ENCODE data around the gene NAE1.

DNA sequence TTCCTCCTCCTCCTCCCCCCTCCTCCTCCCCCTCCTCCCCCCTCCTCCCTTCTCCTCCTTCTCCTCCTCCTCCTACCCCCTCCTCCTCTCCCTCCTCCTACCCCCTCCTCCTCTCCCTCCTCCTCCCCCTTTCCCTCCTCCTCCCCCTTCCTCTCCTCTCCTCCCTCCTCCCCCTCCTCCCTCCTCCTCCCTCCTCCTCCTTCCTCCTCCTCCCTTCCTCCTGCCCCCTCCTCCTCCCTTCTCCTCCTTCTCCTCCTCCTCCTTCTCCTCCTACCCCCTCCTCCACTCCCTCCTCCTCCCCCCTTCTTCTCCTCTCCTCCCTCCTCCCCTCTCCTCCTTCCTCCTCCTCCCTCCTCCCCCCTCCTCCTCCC lies 42.9 kb upstream of the NAE1 start:
- TF ChIP-seq, protein P1, sequence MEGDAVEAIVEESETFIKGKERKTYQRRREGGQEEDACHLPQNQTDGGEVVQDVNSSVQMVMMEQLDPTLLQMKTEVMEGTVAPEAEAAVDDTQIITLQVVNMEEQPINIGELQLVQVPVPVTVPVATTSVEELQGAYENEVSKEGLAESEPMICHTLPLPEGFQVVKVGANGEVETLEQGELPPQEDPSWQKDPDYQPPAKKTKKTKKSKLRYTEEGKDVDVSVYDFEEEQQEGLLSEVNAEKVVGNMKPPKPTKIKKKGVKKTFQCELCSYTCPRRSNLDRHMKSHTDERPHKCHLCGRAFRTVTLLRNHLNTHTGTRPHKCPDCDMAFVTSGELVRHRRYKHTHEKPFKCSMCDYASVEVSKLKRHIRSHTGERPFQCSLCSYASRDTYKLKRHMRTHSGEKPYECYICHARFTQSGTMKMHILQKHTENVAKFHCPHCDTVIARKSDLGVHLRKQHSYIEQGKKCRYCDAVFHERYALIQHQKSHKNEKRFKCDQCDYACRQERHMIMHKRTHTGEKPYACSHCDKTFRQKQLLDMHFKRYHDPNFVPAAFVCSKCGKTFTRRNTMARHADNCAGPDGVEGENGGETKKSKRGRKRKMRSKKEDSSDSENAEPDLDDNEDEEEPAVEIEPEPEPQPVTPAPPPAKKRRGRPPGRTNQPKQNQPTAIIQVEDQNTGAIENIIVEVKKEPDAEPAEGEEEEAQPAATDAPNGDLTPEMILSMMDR (conservative IDR thresholded peaks at IDR 0.05 in 1 of 2, IDR thresholded peaks at IDR 0.05 in 1 of 2; ENCODE audit: low read depth in 1 of 2, low read length in 2 of 2), result no peak
- TF ChIP-seq EZH2 (IDR thresholded peaks at IDR 0.05; ENCODE audit: low read length, missing control alignments), result no peak
